OCI-LY7 (cell line): ENCODE results near the gene SGK1.

Experiments
- EZH2phosphoT487 ChIP-seq: fragments of 200-600 bp; sonication (generic); IDR thresholded peaks from 2 replicates; pipeline ENCODE4 v1.6.1; 2018; ENCODE audit warnings: low read depth, borderline replicate concordance, mild to moderate bottlenecking, mixed run types, antibody characterized with exemption, low read length, moderate library complexity, mixed read lengths
- TF ChIP-seq, protein P1 (sequence below): fragments of 200-600 bp; sonication (generic); conservative IDR thresholded peaks from 2 replicates; pipeline ENCODE4 v1.5.1; 2014; ENCODE audit warnings: mild to moderate bottlenecking, antibody characterized with exemption, low read length, moderate library complexity, mixed read lengths

DNA sequence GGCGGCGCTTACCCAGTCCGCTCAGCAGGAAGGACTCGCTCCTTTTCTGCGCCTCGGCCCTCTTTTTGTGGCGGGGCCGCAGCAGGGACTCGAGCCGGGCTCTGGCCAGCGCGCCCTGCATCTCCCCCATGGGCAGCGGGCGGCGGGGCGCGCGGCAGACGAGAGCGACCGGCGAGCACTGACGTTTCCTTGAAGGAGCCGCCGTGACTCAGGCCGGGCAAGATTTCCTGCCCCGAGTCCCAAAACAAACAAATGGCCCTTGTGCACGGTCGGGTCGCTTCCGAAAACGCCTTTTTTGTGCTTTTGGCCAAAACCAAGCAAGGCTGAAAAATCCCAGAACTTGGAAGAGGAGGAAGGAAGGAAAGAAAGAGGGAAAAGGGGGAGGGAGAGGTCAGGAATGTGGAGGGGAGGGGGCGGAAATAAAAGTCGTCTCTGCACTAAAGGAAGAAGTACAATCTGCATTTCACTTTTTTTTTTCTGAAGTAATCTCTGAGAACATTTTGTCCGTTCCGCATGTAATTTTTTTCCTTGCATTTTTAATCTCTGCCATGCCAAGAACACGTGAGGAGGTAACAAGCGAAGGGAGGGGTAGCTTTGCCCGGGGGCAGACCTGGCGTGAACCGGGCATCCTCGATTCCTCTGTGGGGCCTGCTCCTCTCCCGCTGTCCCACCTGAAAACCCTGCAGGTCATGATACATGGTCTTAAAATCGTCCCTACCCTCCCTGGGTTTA lies 142.2 kb downstream of the SGK1 start:
- TF ChIP-seq, protein P1, sequence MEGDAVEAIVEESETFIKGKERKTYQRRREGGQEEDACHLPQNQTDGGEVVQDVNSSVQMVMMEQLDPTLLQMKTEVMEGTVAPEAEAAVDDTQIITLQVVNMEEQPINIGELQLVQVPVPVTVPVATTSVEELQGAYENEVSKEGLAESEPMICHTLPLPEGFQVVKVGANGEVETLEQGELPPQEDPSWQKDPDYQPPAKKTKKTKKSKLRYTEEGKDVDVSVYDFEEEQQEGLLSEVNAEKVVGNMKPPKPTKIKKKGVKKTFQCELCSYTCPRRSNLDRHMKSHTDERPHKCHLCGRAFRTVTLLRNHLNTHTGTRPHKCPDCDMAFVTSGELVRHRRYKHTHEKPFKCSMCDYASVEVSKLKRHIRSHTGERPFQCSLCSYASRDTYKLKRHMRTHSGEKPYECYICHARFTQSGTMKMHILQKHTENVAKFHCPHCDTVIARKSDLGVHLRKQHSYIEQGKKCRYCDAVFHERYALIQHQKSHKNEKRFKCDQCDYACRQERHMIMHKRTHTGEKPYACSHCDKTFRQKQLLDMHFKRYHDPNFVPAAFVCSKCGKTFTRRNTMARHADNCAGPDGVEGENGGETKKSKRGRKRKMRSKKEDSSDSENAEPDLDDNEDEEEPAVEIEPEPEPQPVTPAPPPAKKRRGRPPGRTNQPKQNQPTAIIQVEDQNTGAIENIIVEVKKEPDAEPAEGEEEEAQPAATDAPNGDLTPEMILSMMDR = no peak
- no peak for TF ChIP-seq EZH2phosphoT487
